G401 (cell line): ENCODE results near the gene CACNA1H. TPM values are rescaled to one million over a fixed set of nuclear protein-coding genes. Genes with fewer than 3 reads are reported as not detected.

Experiments
- DNase-seq: peaks from one replicate; pipeline ENCODE4 v3.0.0-alpha.2; 2015; ENCODE audit warnings: low spot score
- in situ Hi-C: cut with HindIII; loops from 2 replicates; pipeline ENCODE4 v1.10.0; 2016; ENCODE audit warnings: low sequenced_read_pairs, mixed read lengths
- total RNA-seq: library from RNA; depleted of rRNA; stranded (reverse); fragments of >200 nt; shearing (Covaris generic); gene quantifications from 2 replicates; pipeline ENCODE4 v1.2.3, GENCODE V29; 2014

CACNA1H gene
- total RNA-seq, 1 experiment from 2014 or later = 14.8 TPM

DNA sequence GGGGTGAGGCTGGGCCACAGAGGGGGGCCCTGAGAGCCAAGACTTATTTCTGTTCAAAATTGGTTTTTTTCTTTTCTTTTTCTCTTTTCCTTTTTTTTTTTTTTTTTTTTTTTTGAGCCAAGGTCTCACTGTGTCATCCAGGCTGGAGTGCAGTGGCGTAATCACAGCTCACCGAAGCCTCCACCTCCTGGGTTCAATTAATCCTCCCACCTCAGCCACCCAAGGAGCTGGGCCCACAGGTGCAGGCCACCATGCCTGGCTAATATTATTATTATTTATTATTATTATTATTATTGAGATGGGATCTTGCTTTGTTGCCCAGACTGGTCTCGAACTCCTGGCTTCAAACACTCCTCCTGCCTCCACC, 17.5 kb upstream of the CACNA1H start:
- in situ Hi-C loops = no loop called here

DNA sequence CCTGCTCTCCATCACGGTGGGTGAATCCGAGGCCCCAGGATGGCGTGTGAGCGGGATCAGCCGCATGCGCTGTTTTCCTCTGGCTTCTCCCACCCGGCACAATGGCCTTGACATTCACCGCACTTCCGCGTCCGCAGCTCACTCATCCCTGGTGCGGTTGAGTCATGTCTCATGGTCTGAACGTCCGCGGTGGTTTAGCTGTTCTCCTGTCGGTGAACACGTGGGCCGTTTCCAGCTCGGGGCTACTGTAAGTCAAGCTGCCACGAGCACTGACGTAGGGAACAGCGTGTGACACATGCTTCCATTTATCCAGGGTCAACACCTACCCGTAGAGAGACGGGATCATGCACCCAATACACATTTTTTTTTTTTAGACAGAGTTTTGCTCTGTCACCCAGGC, 15.3 kb upstream of the CACNA1H start:
- DNase-seq = no peak
- in situ Hi-C loops = no loop called here

More for the DNA sequence above, 17.5 kb upstream of the CACNA1H start:
- DNase-seq = no peak

DNA sequence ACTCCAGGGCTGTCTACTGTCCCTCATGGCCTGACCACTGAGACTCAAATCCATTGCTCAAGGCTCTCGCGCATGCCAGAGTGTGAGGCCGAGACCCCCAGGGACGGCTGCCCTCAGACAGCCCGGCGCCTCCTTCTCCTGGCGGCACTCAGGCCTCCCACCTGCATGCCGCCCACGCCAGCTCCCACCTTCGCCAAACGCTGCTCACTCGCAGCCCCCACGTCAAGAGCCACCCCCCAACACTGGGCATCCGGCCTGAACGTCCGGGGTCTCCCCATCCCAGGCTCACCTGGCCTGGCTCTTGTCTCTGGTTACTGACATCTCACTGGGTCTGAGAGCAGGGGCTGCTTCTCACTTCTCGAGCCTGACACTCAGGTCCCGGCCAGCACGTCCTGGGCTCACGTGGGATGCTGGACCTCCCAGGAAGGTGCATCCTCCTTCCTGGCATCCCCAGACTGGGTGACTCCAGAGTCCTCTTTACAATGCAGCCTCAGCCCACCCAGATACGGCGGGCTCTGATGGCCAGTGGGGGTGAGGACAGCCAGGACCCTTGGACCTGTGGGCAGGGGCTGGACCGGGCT, 12.2 kb upstream of the CACNA1H start:
- in situ Hi-C loops = no loop called here
- no peak for DNase-seq

DNA sequence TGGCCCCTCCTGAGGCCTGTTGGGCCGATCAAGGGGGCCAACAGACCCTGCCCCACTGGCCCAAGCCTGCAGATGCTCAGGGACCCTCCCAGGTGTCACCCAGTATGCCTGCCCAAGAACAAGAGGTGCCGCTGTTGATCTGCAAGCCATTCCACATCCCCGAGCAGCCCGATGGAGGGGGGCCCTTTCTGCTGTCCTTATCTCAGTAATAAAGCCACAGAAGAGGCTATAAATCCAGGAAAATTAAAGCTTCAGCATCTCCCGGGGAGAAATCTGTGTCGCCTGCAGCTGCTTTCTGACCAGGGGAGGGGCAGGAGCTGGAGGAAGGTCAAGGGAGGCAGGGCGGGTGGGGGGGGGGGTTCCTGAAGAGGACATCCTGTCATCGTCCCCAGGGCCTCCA, 11.7 kb upstream of the CACNA1H start:
- DNase-seq = no peak
- in situ Hi-C loops = no loop called here

DNA sequence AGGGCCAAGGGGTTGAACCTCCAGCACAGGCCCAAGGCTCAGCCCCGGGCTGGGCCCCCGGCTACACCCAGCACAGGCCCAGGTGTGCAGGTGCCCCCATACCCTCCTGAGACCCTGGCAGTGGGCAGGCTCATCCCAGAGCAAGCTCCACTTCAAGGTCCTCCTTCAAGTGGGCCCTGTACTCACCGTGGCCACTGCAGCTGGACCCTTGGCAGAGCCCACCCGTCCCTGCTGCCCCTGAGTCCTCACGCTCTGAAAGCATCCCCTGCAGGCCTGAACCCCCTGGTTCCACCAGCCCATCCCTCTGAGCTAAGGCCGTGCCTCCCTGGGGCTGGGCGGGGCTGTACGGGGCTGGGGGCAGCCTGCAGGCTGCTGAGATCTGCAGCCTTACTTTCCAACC, 11.2 kb upstream of the CACNA1H start:
- in situ Hi-C loops = no loop called here
- DNase-seq = no peak

DNA sequence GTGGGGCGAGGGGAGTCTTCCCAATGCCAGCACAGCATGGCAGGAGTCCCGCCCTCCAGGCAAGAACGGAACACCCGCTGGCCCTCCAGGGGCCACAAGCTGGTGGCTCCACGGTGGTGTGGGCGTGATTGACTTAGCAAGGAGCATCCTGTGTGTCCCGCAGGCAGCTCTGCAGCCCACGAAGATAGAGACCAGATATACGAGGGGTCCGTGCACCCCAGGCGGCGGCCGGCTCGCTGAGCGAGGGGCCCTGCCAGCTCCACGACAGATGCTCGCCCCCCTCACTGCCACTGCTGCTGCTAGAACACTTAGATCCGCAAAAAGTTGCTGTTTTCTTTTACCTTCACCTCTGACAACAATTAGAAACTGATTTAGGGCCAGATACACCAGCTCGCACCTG, 10.0 kb upstream of the CACNA1H start:
- in situ Hi-C loops = no loop called here
- no peak for DNase-seq

DNA sequence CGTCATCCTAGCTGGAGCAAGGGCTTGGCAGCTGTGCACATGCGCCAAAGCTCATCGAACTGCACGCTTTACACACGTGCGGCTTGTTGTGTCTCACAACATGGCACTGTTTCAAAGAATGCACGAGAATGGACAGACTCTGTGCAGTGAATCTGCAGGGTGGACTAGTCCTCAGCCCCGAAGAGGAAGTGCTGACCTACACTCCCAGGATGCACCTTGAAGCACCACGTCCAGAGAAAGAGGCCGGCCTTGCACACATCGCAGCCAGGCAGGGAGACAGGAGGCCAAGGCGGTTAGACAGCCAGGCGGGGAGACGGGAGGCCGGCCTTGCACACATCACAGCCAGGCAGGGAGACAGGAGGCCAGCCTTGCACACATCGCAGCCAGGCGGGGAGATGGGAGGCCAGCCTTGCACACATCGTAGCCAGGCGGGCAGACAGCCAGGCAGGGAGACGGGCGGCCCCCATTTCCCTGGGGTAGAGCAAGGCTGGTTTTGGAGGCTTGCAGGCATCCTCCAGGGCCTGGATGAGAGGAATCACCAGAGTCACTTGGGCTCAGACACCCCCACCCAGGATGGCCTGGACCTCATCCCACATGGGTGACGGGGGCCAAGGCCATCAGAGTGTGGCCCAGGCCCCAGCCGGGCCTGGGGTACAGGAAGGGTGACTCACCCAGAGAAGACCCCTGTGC, 9.0 kb upstream of the CACNA1H start:
- in situ Hi-C loops = no loop called here
- no peak for DNase-seq

DNA sequence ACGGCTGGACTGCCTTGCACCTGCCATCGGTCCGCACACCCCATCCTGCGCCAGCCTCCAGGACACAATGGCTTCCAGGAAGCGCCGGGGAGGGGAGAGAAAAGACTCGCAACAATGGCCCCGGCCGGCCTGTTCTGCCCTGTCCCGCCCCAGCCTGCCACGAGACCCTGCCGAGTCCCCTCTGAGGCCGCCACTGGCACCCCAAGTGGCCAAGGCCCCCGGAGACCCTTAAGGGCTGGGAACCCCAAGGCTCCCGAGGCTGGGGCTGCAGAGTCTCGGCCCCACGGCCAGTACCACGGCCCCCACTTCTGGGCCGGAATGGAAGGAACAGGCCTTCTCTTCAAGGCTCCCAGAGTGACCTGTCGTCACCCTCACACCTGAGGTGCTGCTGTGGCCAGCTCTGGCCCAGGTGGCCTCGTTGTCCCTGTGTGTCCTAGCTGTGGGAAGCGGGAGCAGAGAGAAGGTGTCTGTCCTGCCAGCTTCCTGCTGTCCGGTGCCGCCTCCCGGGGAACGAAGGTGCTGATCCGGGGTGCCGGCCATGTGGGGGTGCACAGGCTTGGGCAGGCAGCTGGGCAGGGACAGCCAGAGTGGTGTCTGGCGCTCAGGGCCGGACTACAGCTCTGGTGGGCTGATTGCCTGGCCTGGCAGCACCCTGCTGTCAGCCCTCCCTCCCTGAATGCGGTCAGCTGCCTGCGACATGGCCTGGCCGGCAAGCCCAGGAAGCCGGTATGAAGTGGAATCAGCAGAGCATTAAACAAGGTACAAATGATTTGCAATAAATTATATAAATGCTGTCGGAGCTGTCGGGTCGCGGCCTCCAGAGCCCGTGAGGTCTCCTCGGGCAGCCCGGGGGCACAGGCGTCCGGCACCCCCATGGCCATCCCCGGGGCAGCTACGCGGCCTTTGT, 8.2 kb upstream of the CACNA1H start:
- in situ Hi-C loops = no loop called here
- peak; percentile 55 for DNase-seq

DNA sequence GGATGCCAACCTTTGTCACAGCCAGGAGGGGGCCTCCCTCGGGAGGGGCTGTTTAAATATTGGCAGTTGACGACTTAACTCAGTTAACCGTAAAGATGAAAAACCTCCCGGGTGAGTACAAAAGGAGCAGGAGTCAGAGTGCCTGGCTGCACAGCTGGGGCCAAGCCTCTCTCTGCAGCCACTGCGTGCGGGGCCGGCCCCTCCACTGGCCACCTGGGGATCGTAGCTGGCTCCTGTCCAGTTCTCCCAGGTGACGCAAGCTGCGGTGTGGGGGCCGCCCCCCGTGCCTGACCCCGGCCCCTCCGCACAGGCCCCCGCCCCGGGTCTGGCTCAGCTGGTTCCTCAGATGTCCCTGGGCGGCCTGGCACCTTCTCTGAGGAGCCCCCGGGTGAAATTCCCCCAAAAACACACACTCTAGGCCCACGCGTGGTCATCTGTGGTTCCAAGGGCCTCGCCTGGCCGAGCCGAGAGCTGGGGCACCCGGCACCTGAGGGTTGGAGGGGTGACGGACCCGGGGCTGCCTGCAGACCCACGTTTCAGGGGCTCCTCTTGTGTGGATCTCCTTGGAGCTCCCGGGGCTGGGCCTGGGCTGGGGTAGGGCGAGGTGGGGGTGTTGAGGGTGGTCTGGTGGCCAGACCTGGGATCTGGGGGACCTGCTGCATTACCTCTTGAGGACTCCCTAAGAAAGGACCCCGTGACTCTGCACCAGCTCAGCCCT, 7.4 kb upstream of the CACNA1H start:
- no peak for DNase-seq
- in situ Hi-C loops = no loop called here

DNA sequence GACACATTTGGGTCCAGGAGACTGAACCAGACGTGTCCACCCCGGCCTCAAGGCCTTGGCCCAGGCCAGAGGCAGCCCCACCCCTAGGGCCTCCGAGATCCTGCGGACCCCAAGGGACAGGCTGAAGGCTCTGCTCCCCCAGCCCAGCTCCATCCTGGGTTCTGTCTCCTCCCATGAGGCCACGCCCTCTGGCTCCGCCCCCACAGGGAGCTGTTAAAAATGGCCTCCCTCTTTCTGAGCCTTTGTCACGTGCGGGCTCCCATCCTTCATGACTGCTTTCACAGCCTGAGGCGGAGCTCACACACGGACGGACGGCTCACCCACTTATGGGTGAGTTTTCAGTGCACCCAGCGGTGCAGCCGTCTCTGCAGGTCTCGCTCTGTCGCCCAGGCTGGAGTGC, 6.5 kb upstream of the CACNA1H start:
- in situ Hi-C loops = no loop called here
- DNase-seq = no peak

DNA sequence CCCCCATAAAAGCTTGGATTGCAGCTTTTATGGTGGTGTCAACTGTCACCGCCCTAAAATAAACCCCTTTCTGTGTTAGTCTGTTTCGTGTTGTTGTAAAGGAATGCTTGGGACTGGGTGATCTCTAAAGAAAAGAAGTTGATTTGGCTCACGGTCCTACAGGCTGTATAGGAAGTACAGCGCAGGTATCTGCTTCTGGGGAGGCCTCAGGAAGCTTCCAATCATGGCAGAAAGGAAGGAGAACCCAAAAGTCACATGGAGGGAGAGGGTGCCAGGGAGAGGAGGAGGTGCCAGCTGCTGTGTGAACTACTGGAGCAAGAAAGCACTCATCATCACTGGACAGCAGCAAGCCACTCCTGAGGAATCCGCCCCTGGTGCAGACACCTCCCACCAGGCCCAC, 5.9 kb upstream of the CACNA1H start:
- DNase-seq = no peak
- in situ Hi-C loops = no loop called here

DNA sequence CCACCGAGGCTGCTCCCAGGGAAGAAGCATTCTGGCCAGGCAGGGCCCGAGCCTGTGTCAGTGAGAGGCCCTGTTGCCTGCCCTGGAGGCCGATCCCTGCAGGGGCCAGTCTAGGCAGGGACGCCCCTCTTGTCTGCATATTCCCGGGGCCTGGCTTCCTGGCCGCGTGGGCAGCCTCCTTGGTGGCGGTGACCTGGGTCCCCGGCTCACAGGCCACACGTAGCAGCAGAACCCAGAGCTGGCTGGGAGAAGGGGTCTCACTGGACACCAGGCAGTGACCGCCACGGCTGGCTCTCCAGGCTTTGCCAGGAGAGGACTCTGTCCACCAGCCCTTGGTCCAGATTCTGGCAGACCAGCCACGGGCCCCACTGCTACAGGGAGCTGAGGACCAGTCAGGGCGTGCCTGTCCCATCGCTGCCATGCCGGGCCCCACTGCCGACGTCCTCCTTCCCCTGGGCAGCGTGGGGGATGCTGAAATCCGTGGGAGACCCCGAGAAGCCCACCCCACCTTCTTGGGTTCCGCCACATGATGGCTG, 3.7 kb upstream of the CACNA1H start:
- in situ Hi-C loops = no loop called here
- no peak for DNase-seq

DNA sequence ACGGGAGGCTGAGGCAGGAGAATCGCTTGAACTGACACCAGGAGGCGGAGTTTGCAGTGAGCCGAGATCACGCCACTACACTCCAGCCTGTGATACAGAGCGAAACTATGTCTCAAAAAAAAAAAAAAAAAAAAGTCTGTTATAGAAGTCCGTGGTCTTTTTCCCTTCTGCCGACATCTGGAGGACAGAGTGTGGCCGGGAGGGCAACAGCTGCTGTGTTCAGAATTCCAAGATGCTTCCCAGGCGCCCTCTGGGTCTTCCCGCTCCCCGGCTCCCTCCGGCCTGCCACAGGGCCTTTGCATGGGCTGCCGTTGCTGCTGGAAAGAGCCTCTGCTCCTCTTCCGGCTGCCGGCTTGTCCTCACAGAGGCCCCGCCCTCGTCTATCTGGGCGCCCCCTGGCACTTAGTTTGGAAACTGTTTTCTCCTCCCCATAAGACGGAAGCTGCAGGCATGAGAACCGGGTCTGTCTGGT, 2.4 kb upstream of the CACNA1H start:
- in situ Hi-C loops = no loop called here
- no peak for DNase-seq

DNA sequence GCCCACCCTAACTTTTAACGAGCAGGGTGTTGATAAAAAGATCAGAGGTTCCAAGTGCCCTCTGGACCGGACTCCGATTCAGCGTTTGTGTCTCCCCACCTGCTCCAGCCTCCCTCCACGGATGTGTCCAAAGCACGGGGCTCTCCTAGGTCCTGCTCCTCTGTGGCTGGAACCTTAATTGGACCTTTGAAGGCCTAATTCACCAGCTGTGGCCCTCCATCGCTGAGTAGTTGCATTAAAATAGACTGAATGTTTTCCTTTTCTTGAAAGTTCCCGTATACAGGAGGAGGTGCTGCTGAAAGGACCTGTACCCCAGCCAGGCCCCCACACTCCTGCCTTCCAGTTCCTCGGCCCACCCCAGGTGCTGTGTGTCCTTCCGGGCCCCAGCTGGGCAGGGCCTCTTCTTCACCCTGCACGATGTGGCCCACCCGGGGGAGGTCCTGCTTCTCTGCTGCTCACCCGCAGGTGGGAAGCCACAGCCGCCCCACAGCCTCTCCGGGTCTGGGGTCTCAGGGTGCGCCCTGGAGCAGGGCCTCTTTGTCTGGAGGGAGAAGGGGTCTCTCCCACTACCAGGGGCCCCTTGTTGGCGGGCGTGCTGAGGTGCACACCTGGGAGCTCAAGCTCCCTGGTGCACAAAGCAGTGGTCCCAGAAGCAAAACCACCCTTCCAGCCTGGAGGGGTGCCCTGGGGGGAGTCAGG, 1.3 kb upstream of the CACNA1H start:
- in situ Hi-C loops = no loop called here
- DNase-seq = no peak

DNA sequence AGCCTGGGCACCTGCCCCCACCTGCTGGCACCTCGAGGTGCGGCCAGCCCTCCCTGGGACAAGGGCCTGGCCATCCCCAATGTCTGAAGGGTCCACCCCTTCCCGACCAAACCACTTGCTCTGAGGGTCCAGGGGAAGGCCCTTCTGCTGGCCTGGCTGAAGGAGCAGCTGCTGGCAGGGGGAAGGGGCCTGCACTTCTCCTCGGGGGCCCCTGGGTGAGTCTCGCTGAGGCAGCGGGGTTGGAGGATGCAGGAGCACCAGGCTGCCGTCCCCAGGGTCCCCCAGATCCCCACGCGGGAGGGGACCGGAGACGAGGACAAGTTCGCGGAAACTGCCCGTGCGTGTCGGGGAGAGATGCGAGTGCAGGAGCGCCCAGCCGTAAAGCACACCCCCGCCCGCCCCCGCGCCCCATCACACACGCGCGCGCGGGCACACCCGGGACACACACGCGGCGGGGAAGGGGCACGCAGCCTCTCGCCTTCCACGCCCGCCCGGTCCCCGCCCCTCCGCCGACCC, 725 bp upstream of the CACNA1H start:
- no peak for DNase-seq
- in situ Hi-C loops = no loop called here

DNA sequence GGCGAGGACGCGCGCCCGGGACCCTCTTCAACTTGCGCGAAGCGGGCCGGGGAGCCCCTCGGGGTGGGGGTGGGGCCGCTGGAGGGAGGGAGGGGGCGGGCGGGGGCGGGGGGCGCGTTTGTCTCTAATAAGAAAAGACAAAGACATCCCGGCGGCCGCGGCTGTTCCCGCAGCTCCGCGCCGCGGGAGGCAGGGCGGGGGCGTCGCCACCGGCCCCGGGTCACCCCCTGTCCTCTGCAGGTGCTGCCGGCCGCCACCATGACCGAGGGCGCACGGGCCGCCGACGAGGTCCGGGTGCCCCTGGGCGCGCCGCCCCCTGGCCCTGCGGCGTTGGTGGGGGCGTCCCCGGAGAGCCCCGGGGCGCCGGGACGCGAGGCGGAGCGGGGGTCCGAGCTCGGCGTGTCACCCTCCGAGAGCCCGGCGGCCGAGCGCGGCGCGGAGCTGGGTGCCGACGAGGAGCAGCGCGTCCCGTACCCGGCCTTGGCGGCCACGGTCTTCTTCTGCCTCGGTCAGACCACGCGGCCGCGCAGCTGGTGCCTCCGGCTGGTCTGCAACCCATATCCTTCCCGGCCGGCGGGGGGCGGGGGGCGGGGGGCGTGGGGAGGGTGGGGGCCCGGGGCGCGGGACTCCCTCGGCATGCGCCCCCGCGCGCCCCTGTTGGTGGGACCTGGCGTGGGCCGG, 714 bp downstream of the CACNA1H start:
- no peak for DNase-seq
- in situ Hi-C loops = no loop called here

DNA sequence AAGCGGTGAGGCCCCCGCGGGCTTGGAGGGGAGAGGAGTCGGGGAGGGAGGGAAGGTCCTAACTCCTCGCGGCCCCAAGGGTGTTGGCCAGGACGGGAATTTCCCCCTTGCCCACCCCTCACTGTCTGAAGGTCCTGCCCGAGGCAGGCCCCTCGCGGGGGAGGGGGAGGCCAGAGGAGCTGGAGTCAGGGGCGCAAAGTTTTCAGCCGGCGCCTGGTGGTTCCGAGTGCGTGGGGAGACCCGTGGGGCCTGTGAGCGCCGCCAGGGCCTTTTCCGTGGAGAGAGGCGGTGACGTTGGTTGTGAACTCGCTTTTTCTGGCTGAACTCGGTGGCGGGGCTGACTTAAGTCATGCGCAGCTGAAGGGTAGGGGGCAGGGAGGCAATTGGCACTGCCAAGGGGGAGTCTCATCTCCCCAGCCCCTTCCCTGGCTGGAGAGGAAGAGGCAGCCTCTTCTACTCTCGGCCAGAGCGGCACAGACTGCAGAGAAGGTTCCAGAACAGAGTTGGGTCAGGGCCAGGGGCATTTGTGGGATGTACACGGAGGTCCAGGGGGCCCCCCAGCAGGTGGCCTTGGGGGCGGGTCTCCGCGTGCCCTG, 1.5 kb downstream of the CACNA1H start:
- DNase-seq = no peak
- in situ Hi-C loops = no loop called here

DNA sequence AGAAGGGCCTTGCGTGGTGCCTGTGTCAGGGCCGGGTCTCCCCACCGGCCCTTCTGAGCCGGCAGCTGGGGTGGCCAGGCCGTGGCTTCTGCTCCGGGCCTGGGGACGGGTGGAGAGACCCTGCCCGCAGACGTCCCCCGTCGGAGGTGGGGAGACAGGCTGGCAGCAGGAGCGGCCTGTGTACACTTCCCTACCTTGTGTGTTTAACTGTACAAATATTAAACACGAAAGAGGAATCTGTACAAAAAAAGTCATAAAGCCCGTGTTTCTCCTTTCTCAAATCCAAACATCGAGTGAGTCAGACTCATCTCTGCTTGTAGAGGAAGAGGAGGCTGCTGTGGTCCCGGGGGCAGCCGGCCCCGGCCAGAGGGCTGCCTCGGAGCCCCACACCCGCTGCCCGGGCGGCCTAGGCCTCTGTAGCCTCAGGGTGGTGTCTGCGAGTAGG, 2.0 kb downstream of the CACNA1H start:
- in situ Hi-C loops = no loop called here
- DNase-seq = no peak
